Measurements from ENCODE around the gene LONRF3.
A peak's percentile ranks its signal among the peaks of the same experiment; 100 is the strongest.

The LONRF3 gene

DNA sequence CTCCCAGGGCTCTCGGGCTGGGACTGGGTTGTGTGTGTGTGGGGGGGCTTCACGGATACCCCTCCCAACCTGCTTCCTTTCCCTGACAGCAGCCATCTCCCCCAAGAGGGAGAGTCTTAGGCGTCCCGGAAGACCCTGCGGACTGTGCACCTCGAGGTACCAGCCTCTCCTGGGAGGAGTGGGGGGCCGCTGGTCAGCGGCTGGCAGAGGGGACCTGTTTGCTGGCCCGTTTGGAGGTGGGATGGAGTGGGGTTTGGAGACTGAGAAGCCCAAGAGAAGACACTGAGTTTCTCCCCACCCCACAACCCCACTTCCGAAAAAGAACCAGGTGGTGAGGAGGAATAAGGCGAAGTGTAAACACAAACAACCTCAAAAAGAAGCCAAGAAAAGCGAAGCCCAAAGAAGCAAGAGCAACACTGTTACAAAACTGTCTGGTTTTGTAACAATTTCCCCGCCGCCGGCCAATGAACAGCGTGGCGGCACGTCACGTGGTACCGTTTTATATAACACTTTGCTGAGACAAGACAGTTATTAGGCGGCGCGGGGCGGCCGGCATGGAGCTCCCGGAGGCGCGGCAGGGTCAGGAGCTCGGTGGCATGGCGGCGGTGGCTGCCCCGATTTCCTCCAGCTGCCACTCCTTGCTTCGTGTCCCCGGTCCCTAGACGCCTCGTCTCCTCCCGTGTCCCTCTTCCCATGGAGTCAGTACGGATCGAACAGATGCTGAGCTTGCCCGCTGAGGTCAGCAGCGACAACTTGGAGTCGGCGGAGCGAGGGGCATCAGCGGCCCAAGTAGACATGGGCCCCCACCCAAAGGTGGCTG is at the start of gene LONRF3:
Gene LONRF3 (plus strand): TSS at position 531 of the 820 bp plus-strand sequence. CDS start 163 bp downstream, at position 694.
- no peak for DNase-seq

DNA sequence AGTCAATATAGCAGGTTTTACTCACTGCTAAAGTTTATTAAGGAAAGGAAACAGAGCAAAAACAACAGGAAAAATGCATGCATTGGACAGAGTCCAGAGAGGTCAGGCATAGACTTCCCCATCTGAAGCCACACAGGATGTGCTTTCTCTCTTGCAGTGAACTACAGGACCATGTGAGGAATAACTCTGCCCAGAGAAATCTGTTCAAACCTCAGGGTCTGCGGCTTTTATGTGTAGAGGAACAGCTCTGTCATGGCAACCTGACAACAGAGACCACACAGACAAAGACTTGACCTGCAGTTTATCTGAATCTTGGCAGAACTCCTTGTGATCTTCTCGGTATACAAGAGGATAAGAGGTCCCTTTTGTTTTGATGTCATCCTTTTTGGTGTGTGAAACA is 46.3 kb upstream of the LONRF3 start:
- DNase-seq = peak in 1 of 2 experiments; percentile 5

DNA sequence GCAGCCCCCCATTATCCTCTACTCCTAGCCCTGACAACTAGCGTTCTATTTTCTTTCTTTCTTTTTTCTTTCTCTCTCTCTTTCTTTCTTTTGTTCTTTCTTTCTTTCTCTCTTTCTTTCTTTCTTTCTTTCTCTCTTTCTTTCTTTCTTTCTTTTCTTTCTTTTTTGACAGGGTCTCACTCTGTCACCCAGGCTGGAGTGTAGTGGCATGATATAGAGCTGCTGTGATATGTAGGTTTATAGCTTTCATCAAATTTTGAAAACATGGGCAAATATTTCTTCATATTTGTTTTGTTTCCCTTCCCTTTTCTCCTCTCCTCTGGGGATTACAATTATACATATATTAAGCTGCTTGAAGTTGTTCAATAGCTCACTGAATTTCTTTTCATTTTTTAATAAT is 39.1 kb upstream of the LONRF3 start:
- no peak for DNase-seq

- no peak for DNase-seq
Measured at GRCh38 chrX:118941147-118941546, 33.3 kb upstream of the LONRF3 start.

DNA sequence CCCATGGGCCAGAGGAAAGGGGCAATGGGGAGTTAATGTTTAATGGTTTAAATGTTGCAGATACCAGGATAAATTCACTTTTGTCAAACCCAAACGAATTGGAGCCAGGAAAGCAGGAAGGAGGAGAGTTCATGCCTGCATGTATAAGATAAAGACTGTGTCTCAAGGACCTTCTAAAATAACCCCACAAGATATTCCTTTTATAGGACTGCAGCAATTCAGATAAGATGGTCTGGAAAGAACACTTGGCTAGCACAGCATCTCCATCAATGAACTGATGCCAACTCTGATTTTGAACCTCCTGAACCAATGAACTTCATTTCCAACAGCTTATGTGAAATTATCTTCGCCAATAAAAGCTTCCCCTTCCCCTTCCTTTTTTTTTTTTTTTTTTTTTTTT is 31.3 kb upstream of the LONRF3 start:
- DNase-seq = no peak

GRCh38 chrX:118945921-118946320 is 28.5 kb upstream of the LONRF3 start:
- DNase-seq = no peak

DNA sequence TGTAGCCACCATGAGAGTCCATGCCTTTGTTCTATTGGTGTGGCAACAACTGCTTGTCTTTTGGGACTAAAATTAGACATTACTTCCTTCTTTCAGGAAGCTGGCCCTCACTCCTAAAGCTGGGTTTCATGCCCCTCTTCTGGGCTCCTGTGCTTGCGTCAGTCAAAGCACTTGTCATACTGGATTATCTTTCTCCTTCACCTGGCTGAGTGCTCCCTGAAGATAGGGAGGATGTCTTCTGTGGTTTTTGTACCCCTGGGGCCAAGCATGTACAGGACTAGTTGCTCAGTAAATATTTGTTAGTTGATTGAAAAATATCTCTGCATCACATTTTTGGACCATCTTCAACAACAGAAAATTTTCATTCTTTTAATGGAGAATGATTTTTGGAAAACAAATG is 26.1 kb upstream of the LONRF3 start:
- DNase-seq = no peak

GRCh38 chrX:118961866-118962560 is 12.4 kb upstream of the LONRF3 start:
- no peak for DNase-seq

DNA sequence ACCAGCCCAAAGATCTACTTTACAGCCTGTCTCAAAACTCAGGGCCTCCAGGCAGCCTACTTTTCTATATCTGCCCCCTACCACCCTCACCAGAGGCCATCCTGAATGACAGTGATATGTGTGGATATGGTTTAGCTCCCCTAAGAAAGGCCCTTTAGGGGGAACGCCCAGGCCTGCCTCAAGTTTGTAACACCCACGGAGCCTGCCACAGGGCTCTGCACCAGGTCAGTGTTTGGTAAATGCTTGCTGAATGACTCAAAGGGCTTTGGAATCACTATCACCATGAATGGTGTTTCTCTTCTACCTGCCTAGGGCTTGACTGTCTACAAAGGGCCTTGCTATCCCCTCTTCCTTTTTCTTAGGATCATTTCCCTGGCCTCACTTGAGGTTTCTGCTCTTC is 11.3 kb upstream of the LONRF3 start:
- DNase-seq = no peak

DNA sequence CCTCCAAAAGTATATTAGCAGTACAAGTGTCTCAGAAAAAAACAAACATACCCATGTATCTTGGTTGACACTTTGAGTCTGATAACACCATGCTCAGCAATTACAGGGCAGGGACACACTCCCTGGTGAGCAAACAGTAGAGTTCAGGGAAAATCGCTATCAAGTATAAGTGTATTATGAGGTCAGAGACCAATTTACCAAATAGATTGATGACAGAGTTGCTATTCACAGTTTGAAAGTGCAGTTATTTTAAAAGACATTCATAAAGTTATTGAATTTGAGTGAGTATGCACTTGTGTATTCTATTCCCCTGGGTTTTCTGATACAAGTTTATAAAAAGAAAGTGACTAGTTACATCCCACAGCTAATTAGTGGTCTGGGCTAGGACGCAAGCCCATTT is 10.2 kb upstream of the LONRF3 start:
- DNase-seq = no peak

DNA sequence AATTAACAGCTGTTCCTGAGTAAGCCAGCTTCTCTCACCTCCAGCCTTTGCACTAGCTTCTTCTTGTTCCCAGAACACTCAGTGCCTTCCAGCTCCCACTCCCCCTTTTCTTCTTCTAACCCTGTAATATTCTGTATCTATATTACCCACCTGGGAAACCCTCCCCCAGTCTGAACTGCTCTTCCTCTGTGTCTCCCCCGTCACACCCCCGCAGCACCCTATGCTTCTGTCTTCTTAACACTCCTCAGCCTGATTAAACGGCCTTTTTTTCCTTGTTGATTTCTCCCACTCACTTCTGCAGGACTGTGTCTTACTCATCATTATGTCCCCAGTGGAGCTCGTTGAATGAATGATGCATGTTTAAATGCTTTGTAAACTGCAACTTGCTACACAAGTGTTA is 9.0 kb upstream of the LONRF3 start:
- no peak for DNase-seq

DNA sequence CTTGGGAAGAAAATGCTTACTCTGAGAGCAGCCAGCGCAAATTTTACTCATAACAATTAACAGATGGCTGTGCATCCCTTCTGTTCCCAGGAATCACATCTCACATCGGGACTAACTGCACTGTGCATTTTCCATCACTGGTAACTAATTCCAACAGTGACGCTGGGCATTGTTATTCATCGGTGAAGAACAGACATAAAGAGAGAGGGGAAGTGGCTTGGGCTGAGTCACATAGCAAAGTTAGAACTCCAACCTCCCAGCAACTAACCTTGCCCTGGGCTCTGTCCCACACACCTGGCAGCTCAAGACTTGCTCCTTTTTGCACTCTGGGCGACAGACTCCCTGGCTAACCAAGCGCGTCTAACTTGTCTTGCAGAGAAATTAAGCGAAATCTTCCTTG is 6.4 kb upstream of the LONRF3 start:
- DNase-seq = no peak

DNA sequence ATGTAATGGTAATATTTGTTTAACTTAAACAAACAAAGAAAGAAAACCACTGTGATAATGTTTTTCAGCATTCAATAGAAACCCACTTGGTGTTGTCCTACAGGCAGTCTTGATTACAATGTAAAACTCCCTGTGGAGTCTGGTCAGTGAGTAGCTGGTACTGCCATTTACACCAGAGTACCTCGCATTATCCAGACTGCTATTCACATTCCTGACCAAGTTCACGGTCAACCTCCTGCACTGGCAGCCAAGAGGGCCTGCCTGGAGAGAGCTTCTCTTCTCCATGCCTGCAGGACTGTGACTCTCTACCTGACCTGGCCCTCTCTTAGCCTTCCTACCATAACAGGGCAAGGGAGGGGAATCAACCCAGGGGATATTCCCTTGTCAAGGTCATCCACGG is 2.9 kb upstream of the LONRF3 start:
- DNase-seq = no peak

- no peak for DNase-seq
Measured at GRCh38 chrX:118973389-118974087, 880 bp upstream of the LONRF3 start.

DNA sequence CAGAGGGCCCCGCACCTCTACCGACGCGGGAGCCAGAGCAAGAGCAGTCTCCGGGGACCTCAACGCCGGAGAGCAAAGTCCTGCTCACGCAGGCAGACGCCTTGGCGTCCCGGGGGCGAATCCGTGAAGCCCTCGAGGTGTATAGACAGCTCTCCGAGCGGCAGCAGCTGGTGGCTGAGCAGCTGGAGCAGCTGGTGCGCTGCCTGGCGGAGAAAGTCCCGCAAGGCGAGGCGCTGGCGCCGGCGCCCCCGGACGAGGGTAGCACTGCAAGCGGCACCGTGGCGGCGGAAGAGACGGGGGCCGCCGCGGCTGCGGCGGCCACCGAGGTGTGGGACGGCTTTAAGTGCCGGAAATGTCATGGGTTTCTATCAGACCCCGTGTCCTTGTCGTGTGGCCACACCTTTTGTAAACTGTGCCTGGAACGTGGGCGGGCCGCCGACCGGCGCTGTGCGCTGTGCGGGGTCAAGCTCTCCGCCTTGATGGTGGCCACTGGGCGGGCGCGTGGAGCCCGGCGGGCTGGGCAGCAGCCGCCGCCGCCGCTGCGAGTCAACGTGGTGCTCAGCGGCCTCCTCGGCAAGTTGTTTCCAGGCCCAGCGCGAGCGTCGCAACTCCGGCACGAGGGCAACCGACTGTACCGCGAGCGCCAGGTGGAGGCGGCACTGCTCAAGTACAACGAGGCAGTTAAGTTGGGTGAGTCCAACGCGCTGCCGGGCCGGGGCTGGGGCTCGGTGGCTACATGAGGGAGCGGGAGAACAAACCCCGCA is 672 bp downstream of the LONRF3 start:
- DNase-seq = no peak

DNA sequence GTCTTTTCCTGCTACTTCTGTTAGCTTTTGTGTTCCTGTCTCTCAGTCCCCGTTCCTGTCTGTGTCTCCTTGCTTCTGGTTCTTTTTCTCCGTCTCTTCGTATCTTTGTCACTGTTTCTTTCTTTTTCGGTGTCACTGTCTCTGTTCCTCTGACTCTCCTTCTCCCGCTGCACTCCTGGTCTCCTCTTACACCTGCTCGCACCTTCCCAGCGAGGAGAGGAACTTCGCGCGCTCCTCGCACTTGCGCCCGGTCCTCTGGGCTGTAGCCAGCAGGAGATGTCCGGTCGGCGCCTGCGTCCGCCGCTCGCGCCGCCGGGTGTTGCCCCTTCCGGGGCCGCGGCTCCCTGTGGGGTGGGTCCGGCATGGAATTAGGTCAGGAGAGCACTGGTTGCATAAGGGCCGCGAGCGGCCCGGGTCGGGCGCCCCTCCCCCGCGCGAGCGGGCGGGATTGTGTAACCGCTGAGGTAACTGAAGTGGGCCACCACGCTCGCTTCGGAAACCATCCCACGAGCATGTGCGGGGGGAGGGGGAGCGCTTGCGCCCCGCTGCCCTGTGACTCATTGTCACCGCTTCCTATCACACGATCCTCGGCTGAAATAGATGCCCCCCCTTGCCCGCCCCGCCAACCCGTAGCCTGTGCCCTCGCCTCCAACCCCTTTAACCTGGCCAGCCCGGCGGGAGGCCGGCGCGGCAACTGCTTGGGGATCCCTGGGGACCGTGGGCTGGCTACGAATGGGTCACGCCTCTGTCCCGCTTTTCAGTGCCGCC is 1.6 kb downstream of the LONRF3 start:
- DNase-seq = peak; percentile 63 to 67

GRCh38 chrX:118976599-118977340 is 2.4 kb downstream of the LONRF3 start:
- DNase-seq = peak; percentile 18 to 29

- DNase-seq = no peak
Measured at GRCh38 chrX:118977424-118977823, 3.0 kb downstream of the LONRF3 start.

- DNase-seq = peak; percentile 49 to 59
Measured at GRCh38 chrX:118978451-118978850, 4.0 kb downstream of the LONRF3 start.

DNA sequence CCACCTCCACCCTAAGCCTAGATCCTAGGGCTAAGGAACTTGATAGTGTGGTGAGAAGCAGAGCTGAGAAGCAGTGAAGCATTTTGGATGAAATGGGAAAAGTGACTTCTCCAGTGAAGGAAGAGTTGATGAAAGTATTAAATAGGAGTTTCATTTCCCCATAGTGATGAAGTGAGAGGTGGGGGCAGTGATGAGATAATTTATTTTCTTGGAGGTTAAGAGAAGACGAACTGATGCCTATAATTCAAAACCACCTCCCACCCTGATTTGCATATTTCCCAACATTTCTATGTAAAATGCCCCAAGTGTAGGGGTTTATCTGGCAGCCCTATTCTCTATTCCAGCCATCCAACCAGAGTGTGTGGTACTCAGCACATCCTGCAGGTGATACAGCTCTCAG is 6.3 kb downstream of the LONRF3 start:
- no peak for DNase-seq

- no peak for DNase-seq
Measured at GRCh38 chrX:118983513-118983912, 9.1 kb downstream of the LONRF3 start.
